GM12873 (cell line): ENCODE measurements around the gene DDX47.

Source experiments
- TF ChIP-seq, protein P1 (sequence below): IDR thresholded peaks from 2 replicates; pipeline ENCODE4 v1.5.1; 2012; ENCODE audit warnings: low read depth, mild to moderate bottlenecking, moderate library complexity, low read length, control low read depth; ENCODE audit not compliant: insufficient read depth; ENCODE audit errors: missing control alignments

The DDX47 gene

DNA sequence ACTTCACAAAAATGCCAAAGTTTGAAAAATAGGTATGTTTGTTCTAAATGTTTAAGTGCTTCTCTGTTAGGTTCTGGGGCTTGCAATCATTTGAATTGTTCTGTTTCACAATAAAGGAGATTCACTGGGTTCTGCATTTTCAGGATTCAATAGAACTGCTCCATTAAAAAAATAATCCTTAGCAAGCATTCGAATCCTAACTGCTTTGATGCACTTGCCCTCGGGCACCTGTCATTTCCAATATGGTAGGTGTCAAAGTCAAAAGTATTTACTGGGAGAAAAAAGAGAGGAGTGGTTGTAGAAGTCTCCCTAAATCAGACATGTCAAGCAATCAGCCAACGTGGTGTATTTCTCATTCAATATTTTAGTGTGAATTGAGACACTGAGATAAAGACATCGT lies 22.2 kb upstream of the DDX47 start:
- TF ChIP-seq, protein P1, sequence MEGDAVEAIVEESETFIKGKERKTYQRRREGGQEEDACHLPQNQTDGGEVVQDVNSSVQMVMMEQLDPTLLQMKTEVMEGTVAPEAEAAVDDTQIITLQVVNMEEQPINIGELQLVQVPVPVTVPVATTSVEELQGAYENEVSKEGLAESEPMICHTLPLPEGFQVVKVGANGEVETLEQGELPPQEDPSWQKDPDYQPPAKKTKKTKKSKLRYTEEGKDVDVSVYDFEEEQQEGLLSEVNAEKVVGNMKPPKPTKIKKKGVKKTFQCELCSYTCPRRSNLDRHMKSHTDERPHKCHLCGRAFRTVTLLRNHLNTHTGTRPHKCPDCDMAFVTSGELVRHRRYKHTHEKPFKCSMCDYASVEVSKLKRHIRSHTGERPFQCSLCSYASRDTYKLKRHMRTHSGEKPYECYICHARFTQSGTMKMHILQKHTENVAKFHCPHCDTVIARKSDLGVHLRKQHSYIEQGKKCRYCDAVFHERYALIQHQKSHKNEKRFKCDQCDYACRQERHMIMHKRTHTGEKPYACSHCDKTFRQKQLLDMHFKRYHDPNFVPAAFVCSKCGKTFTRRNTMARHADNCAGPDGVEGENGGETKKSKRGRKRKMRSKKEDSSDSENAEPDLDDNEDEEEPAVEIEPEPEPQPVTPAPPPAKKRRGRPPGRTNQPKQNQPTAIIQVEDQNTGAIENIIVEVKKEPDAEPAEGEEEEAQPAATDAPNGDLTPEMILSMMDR: no peak

DNA sequence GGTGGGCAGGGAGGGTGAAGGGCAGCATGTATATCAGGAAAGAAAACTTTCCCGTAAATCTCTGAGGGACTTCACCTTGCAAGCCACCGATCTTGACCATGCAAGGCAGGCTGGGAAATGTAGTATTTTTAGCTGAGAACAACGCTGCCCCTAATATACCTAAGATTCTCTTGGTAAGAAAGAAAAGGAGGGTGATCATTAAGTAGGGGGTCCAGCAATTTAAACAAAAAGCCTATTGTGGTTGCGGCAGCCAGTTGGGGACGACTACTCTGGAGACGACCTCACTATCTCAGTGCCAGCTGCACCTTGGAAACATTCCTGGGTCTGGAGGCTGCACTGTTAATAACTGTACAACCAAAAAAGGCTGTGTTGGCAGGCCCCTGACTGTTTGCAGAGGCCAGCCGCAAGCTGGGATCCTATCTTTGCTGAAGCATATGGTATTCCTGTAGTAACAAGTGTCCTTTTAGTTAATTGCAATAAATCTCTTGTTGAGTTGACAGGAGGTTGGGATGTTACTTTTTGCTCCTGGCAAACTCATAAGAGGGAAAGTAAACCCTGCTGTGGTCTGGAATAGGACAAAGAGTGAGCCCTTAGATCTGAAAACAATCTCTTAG lies 21.3 kb upstream of the DDX47 start:
- TF ChIP-seq, protein P1: no peak

DNA sequence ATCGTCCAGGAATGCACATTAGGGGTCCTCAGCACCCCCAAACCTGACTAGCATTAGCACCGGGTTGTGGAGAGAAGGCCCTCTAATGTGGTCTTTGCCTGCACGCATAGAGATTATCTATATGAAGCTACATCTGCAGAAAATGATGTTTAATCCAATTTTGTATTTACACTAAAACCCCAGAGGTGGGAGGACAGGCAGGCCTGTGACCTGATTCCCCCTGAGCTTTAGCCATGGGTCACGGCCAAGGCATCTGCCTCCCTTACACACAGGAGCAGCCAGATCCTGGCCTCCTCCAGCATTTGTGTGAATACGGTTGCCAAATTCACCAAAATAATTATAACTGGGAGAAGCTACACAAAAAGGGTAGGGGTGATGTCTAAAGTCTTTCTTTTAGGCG lies 20.7 kb upstream of the DDX47 start:
- TF ChIP-seq, protein P1: no peak

DNA sequence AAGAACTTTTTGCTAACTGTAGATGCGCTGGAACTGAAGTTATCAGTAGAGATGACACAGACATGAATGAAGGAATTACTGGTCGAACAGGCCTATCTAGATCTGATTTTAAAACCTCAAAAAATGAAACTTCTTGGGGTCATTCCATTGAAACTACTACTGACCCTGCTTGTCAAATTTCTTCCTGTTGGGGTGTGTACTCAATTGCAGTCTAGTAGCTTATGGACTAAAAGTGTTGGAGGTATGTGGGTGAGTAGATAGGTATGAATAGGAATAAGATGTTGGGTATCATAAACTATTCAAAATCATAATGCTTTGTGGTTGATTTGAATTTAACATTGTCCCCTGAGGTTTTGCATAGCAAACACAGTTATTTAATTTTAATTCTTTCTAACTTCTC lies 18.5 kb upstream of the DDX47 start:
- TF ChIP-seq, protein P1: no peak

DNA sequence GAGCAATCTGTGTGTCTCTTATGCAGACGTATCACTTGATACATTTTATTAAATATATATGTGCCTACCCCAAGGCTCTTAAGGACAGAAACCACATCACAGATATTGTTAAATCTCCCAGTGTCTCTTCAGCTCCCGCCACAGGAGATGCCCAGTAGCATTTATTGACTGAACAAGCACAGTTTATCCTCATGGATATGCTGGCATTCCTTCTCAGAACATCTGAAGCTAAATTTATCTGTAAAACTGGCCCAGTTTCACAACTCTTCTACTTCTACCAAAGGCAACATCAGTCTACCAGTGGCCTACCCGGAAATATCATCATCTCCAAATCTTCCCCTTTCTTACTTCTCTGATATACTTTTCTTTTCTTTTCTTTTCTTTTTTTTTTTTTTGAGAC lies 17.0 kb upstream of the DDX47 start:
- TF ChIP-seq, protein P1: no peak

DNA sequence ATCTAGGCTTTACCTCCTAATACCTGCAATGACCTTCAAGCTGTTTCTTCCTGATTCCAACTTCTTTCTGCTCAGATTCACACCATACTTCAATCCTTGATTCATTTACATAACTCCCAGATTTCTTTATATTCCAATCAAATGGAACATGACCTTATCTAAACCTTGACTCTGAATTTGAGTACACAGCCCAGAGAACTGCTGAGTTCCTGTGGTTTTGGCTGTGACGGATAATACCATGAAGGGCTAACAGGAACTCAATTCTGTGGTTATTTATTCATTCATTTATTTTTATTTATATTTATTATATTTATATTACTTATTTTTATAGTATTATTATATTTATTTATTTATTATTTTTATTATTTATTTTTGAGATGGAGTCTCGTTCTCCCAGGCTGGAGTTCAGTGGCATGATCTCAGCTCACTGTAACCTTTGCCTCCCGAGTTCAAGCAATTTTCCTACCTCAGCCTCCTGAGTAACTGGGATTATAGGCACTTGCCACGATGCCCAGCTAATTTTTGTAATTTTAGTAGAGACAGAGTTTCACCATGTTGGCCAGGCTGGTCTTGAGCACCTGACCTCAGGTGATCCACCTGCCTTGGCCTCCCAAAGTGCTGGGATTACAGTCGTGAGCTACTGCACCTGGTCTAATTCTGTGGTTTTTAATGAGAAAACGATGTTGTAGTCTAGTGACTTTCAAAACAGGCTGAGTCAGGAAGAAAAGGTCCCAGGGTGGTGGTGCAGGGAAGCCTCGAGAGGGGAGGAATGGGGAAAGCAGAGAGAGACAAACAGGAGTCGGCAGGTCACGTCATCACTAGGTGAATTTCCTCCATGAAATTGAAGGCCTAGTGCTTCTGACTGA lies 16.0 kb upstream of the DDX47 start:
- TF ChIP-seq, protein P1: no peak

DNA sequence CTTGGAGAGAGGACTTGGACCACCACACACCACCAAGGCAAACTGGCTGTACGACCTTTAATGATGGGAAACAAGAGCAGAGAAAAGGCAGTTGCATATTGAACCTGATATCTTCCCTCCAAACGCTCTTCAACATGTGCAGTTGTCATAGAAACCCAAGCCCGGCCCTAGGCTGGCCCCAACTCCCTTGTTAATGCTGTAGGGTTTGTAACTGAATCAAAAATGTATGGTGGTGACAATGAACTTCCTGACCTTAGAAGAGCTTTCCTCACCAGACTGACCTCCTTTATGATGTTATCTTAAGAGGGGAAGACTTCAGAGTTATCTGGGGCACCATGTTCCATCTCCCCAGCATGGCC lies 15.4 kb upstream of the DDX47 start:
- TF ChIP-seq, protein P1: no peak
